ENCODE measurements around the gene RGS3. TPM values are rescaled to one million over a fixed set of nuclear protein-coding genes. Genes with fewer than 3 reads are reported as not detected.

The RGS3 gene
- total and polyA plus RNA-seq, 2 of the 13 experiments (the other 11 are each of a cell fraction or from before 2014, with no cell fraction given) = 17.1 to 28.8 TPM

GRCh38 chr9:113580041-113580953 lies 116.8 kb downstream of the RGS3 start:
- Histone ChIP-seq H3K4me1 (ENCODE audit: insufficient read depth, low read length) (peaks cover 26% of the 10 kb centered on the region), H3K79me2 (ENCODE audit: insufficient read depth, low read length) (peaks cover 2% of the 10 kb centered on the region), H3K27ac (ENCODE audit: extremely low read length, insufficient read depth, low read length) (no peak overlapping the region), H3K4me2 (ENCODE audit: low read depth, low read length) (no peak overlapping the region), H2AFZ (ENCODE audit: low read length) (no peak overlapping the region), H3K9ac (ENCODE audit: insufficient read depth, low read depth, low read length) (no peak overlapping the region), H3K27me3 (ENCODE audit: control insufficient read depth in 1 of 2, insufficient read depth in 2 of 2, low read length in 2 of 2) (no peaks in the 10 kb centered on the region), H4K20me1 (ENCODE audit: insufficient read depth, low read length) (no peaks in the 10 kb centered on the region), H3K4me3 (replicated peaks in 1 of 3; ENCODE audit: insufficient read depth in 1 of 3, low read depth in 2 of 3, low read length in 3 of 3) (no peak overlapping the region), H3K36me3 (replicated peaks in 1 of 2; ENCODE audit: control insufficient read depth in 1 of 2, insufficient read depth in 2 of 2, low read length in 2 of 2) (peaks cover 9 to 35% of the 10 kb centered on the region in 2 experiments; a peak in 4 of 5 replicates), H3K9me3 (ENCODE audit: low read length) (no peaks in the 10 kb centered on the region)
- in situ Hi-C loops (cut with HindIII; ENCODE audit: extremely low pct_ligation_motif_present, low pct_unique_long_range_greater_than_20kb) (no loop called here), intact Hi-C loops (cut with micrococcal nuclease; ENCODE audit: unreplicated experiment) (no loop called here)
- CTCF ChIA-PET (ENCODE audit: low intra/inter-chr PET ratio, low total read pairs) = no interaction called here
- no peak for DNase-seq (ENCODE audit: low spot score)
- 99% methylated on average over 12 of the region's 12 CpGs for WGBS (ENCODE audit: low lambda C conversion rate)
- FAIRE-seq = no peak
- ATAC-seq = no peak
- POLR2A ChIA-PET = interaction anchor here (1.6 kb wide), 2 partner anchors 16 to 75 kb away, joined by 3 to 4 read pairs; no protein-coding TSS in a partner anchor
- BruUV-seq (replicated peaks) = no TSS peak
- no peak for TF ChIP-seq DBP (CRISPR knock-in tag; IDR thresholded peaks at IDR 0.05; ENCODE audit: not compliant biosample characterization)
- TF ChIP-seq ZNF709 (CRISPR knock-in tag; IDR thresholded peaks at IDR 0.05) = no peak
- TF ChIP-seq RFX3 (CRISPR knock-in tag; IDR thresholded peaks at IDR 0.05) = no peak
- TF ChIP-seq GMEB1 (CRISPR knock-in tag; IDR thresholded peaks at IDR 0.05; ENCODE audit: borderline replicate concordance) = no peak
- TF ChIP-seq ZNF704 (CRISPR knock-in tag; IDR thresholded peaks at IDR 0.05; ENCODE audit: borderline replicate concordance) = no peak
- TF ChIP-seq RFX1 (IDR thresholded peaks at IDR 0.05) = no peak
- TF ChIP-seq ZUFSP (CRISPR knock-in tag; IDR thresholded peaks at IDR 0.05; ENCODE audit: borderline replicate concordance) = no peak
- no peak for TF ChIP-seq CBFB (CRISPR knock-in tag; IDR thresholded peaks at IDR 0.05)
- TF ChIP-seq ZSCAN30 (CRISPR knock-in tag; IDR thresholded peaks at IDR 0.05) = no peak
- no peak for TF ChIP-seq ZNF296 (CRISPR knock-in tag; conservative IDR thresholded peaks at IDR 0.05)
- TF ChIP-seq ZNF180 (CRISPR knock-in tag; IDR thresholded peaks at IDR 0.05; ENCODE audit: borderline replicate concordance, low read depth) = no peak
- TF ChIP-seq ZBTB49 (CRISPR knock-in tag; IDR thresholded peaks at IDR 0.05; ENCODE audit: borderline replicate concordance) = no peak
- TF ChIP-seq KLF13 (CRISPR knock-in tag; IDR thresholded peaks at IDR 0.05) = no peak
- TF ChIP-seq ZNF569 (CRISPR knock-in tag; IDR thresholded peaks at IDR 0.05; ENCODE audit: borderline replicate concordance) = no peak
